Gastroesophageal sphincter (tissue), 4 donors: ENCODE results near the gene MAPK7. TPM values are rescaled to one million over a fixed set of nuclear protein-coding genes. Genes with fewer than 3 reads are reported as not detected.

Source experiments
- ATAC-seq: fragments of 150-250 bp; one replicate; pipeline ENCODE4 v1.9.1; 2016; ENCODE audit warnings: mild to moderate bottlenecking, moderate library complexity
- H3K27ac ChIP-seq, 4 donors: fragments of 200-600 bp; sonication (generic) in 3 of 4; 1 replicate in 3 of 4; 2 replicates in 1 of 4; pipeline ENCODE4 v1.5.1; 2016 to 2019
- H3K27me3 ChIP-seq: fragments of 200-600 bp; sonication (generic); one replicate; pipeline ENCODE4 v1.5.1; 2019
- H3K36me3 ChIP-seq, 2 donors: fragments of 200-600 bp; sonication (generic); one replicate each; pipeline ENCODE4 v1.5.1; 2019; ENCODE audit warnings: control low read depth in 1 of 2
- H3K4me1 ChIP-seq, 3 donors: fragments of 200-600 bp; sonication (generic); 1 replicate in 2 of 3; 2 replicates in 1 of 3; pipeline ENCODE4 v1.5.1; 2016 to 2019; ENCODE audit warnings: control low read depth in 2 of 3
- H3K4me3 ChIP-seq, 2 donors: fragments of 200-600 bp; sonication (generic); one replicate each; pipeline ENCODE4 v1.5.1; 2019; ENCODE audit warnings: mild to moderate bottlenecking in 1 of 2, moderate library complexity in 1 of 2
- H3K9me3 ChIP-seq, 3 donors: fragments of 200-600 bp; sonication (generic); one replicate each; pipeline ENCODE4 v1.5.1; 2017 to 2019; ENCODE audit warnings: control low read depth in 2 of 3
- CTCF ChIP-seq, 4 experiments: fragments of 200-600 bp in 2 of 4; fragments of 450-650 bp in 2 of 4; sonication (generic) in 1 of 4; IDR thresholded peaks; one replicate each; pipeline ENCODE4 v1.5.1; 2017 to 2019; ENCODE audit warnings: antibody characterized with exemption in 4 of 4, mild to moderate bottlenecking in 2 of 4, moderate library complexity in 2 of 4
- EP300 ChIP-seq: sonication (generic); formaldehyde crosslinking; IDR thresholded peaks from one replicate; pipeline ENCODE4 v1.6.1; 2017; ENCODE audit warnings: antibody characterized with exemption, mild to moderate bottlenecking
- POLR2A ChIP-seq, 2 donors: fragments of 450-650 bp; IDR thresholded peaks; one replicate each; pipeline ENCODE4 v1.6.1; 2017; ENCODE audit warnings: antibody characterized with exemption in 2 of 2, mild to moderate bottlenecking in 2 of 2, moderate library complexity in 1 of 2
- POLR2AphosphoS5 ChIP-seq: sonication (generic); formaldehyde crosslinking; IDR thresholded peaks from one replicate; pipeline ENCODE4 v1.6.1; 2017; ENCODE audit warnings: antibody characterized with exemption
- WGBS, 2 donors: methylation state at CpG; one replicate each; pipeline ENCODE4 v1.1.5; 2018; ENCODE audit warnings: low coverage in 1 of 2; 5-methylcytosine and 5-hydroxymethylcytosine counted together
- total RNA-seq, 4 donors: library from RNA; depleted of rRNA; stranded (reverse); fragments of >200 nt; gene quantifications; one replicate each; pipeline ENCODE4 v1.1.0, GENCODE V29; 2016

Gene MAPK7
- total RNA-seq, 4 donors from 2014 or later, result 11.7 to 43.0 (median 28.0) TPM

- H3K4me1 ChIP-seq, result peaks cover 0 to 49% (median 25%) of the 10 kb centered on the region in 3 donors
- no peaks in the 10 kb centered on the region for H3K9me3 ChIP-seq
- ATAC-seq, result peak; percentile 90
- peak overlapping the region in 3 of 4 donors; percentile 48 to 65 (median 65) for H3K27ac ChIP-seq
- WGBS, 2 donors, result 44 to 52% methylated on average over 1 to 2 of the region's 2 CpGs
- no peak for TF ChIP-seq POLR2A (IDR thresholded peaks at IDR 0.05)
- TF ChIP-seq CTCF (IDR thresholded peaks at IDR 0.05), result no peak
- peak; percentile 73 for TF ChIP-seq POLR2AphosphoS5
- no peak for TF ChIP-seq EP300
- no peaks in the 10 kb centered on the region for H3K27me3 ChIP-seq
- no peak overlapping the region for H3K4me3 ChIP-seq
- H3K36me3 ChIP-seq, result no peaks in the 10 kb centered on the region
Measured at GRCh38 chr17:19398301-19399181, 20.2 kb downstream of the MAPK7 start.

- no peaks in the 10 kb centered on the region for H3K27me3 ChIP-seq
- no peaks in the 10 kb centered on the region for H3K36me3 ChIP-seq
- peak overlapping the region in 1 of 4 donors; percentile 6 for H3K27ac ChIP-seq
- H3K4me1 ChIP-seq, result peaks cover 0 to 49% (median 25%) of the 10 kb centered on the region in 3 donors
- no peak overlapping the region for H3K4me3 ChIP-seq
- no peak for ATAC-seq
- TF ChIP-seq EP300 (no peak), POLR2A (IDR thresholded peaks at IDR 0.05) (no peak), POLR2AphosphoS5 (no peak), CTCF (IDR thresholded peaks at IDR 0.05) (no peak)
- H3K9me3 ChIP-seq, result no peaks in the 10 kb centered on the region
- 75 to 88% methylated on average over 2 to 3 of the region's 3 CpGs for WGBS, 2 donors
Measured at GRCh38 chr17:19399750-19400450, 21.6 kb downstream of the MAPK7 start.

GRCh38 chr17:19401321-19402010 is 23.2 kb downstream of the MAPK7 start:
- WGBS, 2 donors, result 73 to 76% methylated on average over 7 to 8 of the region's 8 CpGs
- Histone ChIP-seq H3K36me3 (no peaks in the 10 kb centered on the region), H3K27ac (no peak overlapping the region), H3K9me3 (no peaks in the 10 kb centered on the region), H3K4me3 (no peak overlapping the region), H3K4me1 (peaks cover 0 to 49% (median 25%) of the 10 kb centered on the region in 3 donors), H3K27me3 (no peaks in the 10 kb centered on the region)
- ATAC-seq, result no peak
- TF ChIP-seq POLR2AphosphoS5 (no peak), POLR2A (IDR thresholded peaks at IDR 0.05) (no peak), CTCF (IDR thresholded peaks at IDR 0.05) (no peak), EP300 (no peak)

GRCh38 chr17:19402171-19402570 is 23.9 kb downstream of the MAPK7 start:
- H3K27ac ChIP-seq, result peak overlapping the region in 1 of 4 donors; percentile 7
- peaks cover 0 to 49% (median 25%) of the 10 kb centered on the region in 3 donors for H3K4me1 ChIP-seq
- no peak for ATAC-seq
- H3K4me3 ChIP-seq, result no peak overlapping the region
- 80% methylated on average over 1 of the region's 1 CpG; no CpG with 5 or more reads in 1 of the 2 donors for WGBS, 2 donors
- no peak for TF ChIP-seq CTCF (IDR thresholded peaks at IDR 0.05)
- TF ChIP-seq POLR2AphosphoS5, result no peak
- TF ChIP-seq EP300, result no peak
- TF ChIP-seq POLR2A (IDR thresholded peaks at IDR 0.05), result no peak
- no peaks in the 10 kb centered on the region for H3K9me3 ChIP-seq
- no peaks in the 10 kb centered on the region for H3K36me3 ChIP-seq
- no peaks in the 10 kb centered on the region for H3K27me3 ChIP-seq
